ENCODE data around the gene DNAJC12. TPM values are rescaled to one million over a fixed set of nuclear protein-coding genes. Genes with fewer than 3 reads are reported as not detected.

The DNAJC12 gene
- total and polyA plus RNA-seq, 2 donors (not counting 1 experiment from before 2014, with no cell fraction given): 0.19 TPM; not detected in 1

GRCh38 chr10:67875340-67876238, 37.6 kb upstream of the DNAJC12 start:
- H3K4me3 ChIP-seq (ENCODE audit: control extremely low read depth in 1 of 5, extremely low read depth in 1 of 5, insufficient read depth in 1 of 5, low read depth in 2 of 5, low read length in 4 of 5): no peak overlapping the region
- ChIA-PET CTCF (interaction anchor here (0.6 kb wide), 1 partner anchor 87 kb away, joined by 3 read pairs; no protein-coding TSS in a partner anchor), POLR2A (no interaction called here)
- H3K27ac ChIP-seq (ENCODE audit: low read length in 2 of 2): no peak overlapping the region
- H2AFZ ChIP-seq (ENCODE audit: insufficient read depth, low read depth, low read length, poor library complexity, severe bottlenecking): no peak overlapping the region
- H4K20me1 ChIP-seq (ENCODE audit: control insufficient read depth, insufficient read depth, low read length, poor library complexity, severe bottlenecking): no peaks in the 10 kb centered on the region
- H3K79me2 ChIP-seq (ENCODE audit: control insufficient read depth, insufficient read depth, low read length): no peaks in the 10 kb centered on the region
- H3K4me1 Mint-ChIP-seq: no peaks in the 10 kb centered on the region
- intact Hi-C loops (cut with micrococcal nuclease): no loop called here
- H3K4me2 ChIP-seq (replicated peaks; ENCODE audit: low read depth, low read length, poor library complexity, severe bottlenecking): no peak overlapping the region
- DNase-seq (no peak), ATAC-seq (ENCODE audit: low read depth) (no peak)
- no CpG with 5 or more reads among the region's 3 CpGs for WGBS (ENCODE audit: insufficient coverage)
- no peak overlapping the region for H3K4me3 Mint-ChIP-seq
- H3K9me3 Mint-ChIP-seq (ENCODE audit: insufficient read depth): no peaks in the 10 kb centered on the region
- H3K27me3 Mint-ChIP-seq: no peaks in the 10 kb centered on the region
- H3K9ac ChIP-seq (ENCODE audit: low read length): no peak overlapping the region
- H3K27me3 ChIP-seq (replicated peaks in 1 of 4; ENCODE audit: control extremely low read depth in 1 of 4, control insufficient read depth in 3 of 4, insufficient read depth in 4 of 4, low read length in 3 of 4): no peaks in the 10 kb centered on the region
- H3K27ac Mint-ChIP-seq: no peak overlapping the region
- no peaks in the 10 kb centered on the region for H3K4me1 ChIP-seq (ENCODE audit: control insufficient read depth in 2 of 2, insufficient read depth in 2 of 2, low read length in 2 of 2)
- TF ChIP-seq CTCF (IDR thresholded peaks at IDR 0.05): no peak
- TF ChIP-seq EZH2 (IDR thresholded peaks at IDR 0.05; ENCODE audit: borderline replicate concordance, insufficient read depth, low read depth, low read length, poor library complexity, severe bottlenecking): no peak
- H3K9me3 ChIP-seq (ENCODE audit: control extremely low read depth in 1 of 3, control insufficient read depth in 2 of 3, insufficient read depth in 1 of 3, low read length in 2 of 3): no peaks in the 10 kb centered on the region
- no peaks in the 10 kb centered on the region for H3K36me3 ChIP-seq (replicated peaks in 1 of 2; ENCODE audit: control extremely low read depth in 1 of 2, control insufficient read depth in 1 of 2, extremely low read depth in 1 of 2, insufficient read depth in 2 of 2, low read length in 1 of 2)

- Mint-ChIP-seq H3K4me3 (no peak overlapping the region), H3K27me3 (no peaks in the 10 kb centered on the region), H3K9me3 (ENCODE audit: insufficient read depth) (no peaks in the 10 kb centered on the region), H3K4me1 (peaks cover 3% of the 10 kb centered on the region), H3K27ac (no peak overlapping the region)
- no peak overlapping the region for H2AFZ ChIP-seq (ENCODE audit: insufficient read depth, low read depth, low read length, poor library complexity, severe bottlenecking)
- no peaks in the 10 kb centered on the region for H3K36me3 ChIP-seq (replicated peaks in 1 of 2; ENCODE audit: control extremely low read depth in 1 of 2, control insufficient read depth in 1 of 2, extremely low read depth in 1 of 2, insufficient read depth in 2 of 2, low read length in 1 of 2)
- no peak for DNase-seq
- no peak for ATAC-seq (ENCODE audit: low read depth)
- no peak overlapping the region for H3K4me2 ChIP-seq (replicated peaks; ENCODE audit: low read depth, low read length, poor library complexity, severe bottlenecking)
- no peaks in the 10 kb centered on the region for H3K27me3 ChIP-seq (replicated peaks in 1 of 4; ENCODE audit: control extremely low read depth in 1 of 4, control insufficient read depth in 3 of 4, insufficient read depth in 4 of 4, low read length in 3 of 4)
- H3K79me2 ChIP-seq (ENCODE audit: control insufficient read depth, insufficient read depth, low read length): no peaks in the 10 kb centered on the region
- ChIA-PET CTCF (interaction anchor here (1.5 kb wide), 1 partner anchor 9 kb away, joined by 4 read pairs; no protein-coding TSS in a partner anchor), POLR2A (no interaction called here)
- H3K4me3 ChIP-seq (ENCODE audit: control extremely low read depth in 1 of 5, extremely low read depth in 1 of 5, insufficient read depth in 1 of 5, low read depth in 2 of 5, low read length in 4 of 5): no peak overlapping the region
- H3K9me3 ChIP-seq (ENCODE audit: control extremely low read depth in 1 of 3, control insufficient read depth in 2 of 3, insufficient read depth in 1 of 3, low read length in 2 of 3): no peaks in the 10 kb centered on the region
- H3K9ac ChIP-seq (ENCODE audit: low read length): no peak overlapping the region
- no peak overlapping the region for H3K27ac ChIP-seq (ENCODE audit: low read length in 2 of 2)
- TF ChIP-seq CTCF (IDR thresholded peaks at IDR 0.05): no peak
- no peak for TF ChIP-seq EZH2 (IDR thresholded peaks at IDR 0.05; ENCODE audit: borderline replicate concordance, insufficient read depth, low read depth, low read length, poor library complexity, severe bottlenecking)
- H3K4me1 ChIP-seq (ENCODE audit: control insufficient read depth in 2 of 2, insufficient read depth in 2 of 2, low read length in 2 of 2): peaks cover 4% of the 10 kb centered on the region in 2 donors
- intact Hi-C loops (cut with micrococcal nuclease): no loop called here
- WGBS (ENCODE audit: insufficient coverage): 80% methylated on average over 1 of the region's 6 CpGs
- H4K20me1 ChIP-seq (ENCODE audit: control insufficient read depth, insufficient read depth, low read length, poor library complexity, severe bottlenecking): no peaks in the 10 kb centered on the region
These were observed 32.0 kb upstream of the DNAJC12 start for GRCh38 chr10:67869996-67870395.
